Calu3 (cell line): Measurements from ENCODE around the gene CORO1C. TPM values are rescaled to one million over a fixed set of nuclear protein-coding genes. Genes with fewer than 3 reads are reported as not detected.

Source experiments
- BruUV-seq: library from RNA; stranded (reverse); fragments of 400-500 nt; replicated peaks from 2 replicates; lab custom pipeline; 2021; lab: Mats Ljungman, UMichigan
- CTCF ChIA-PET: fragments of 300-600 bp; sonication (Branson Sonifier 250); formaldehyde crosslinking; loops from one replicate; lab custom pipeline; 2022; ENCODE audit warnings: antibody characterized with exemption; lab: Charles Lee
- DNase-seq: peaks from one replicate; pipeline ENCODE4 v3.0.0; 2022
- H3K27ac Mint-ChIP-seq: one replicate; pipeline ENCODE4 v1.8.0; 2022; ENCODE audit warnings: mixed read lengths; ENCODE audit not compliant: unreplicated experiment
- H3K27me3 Mint-ChIP-seq: one replicate; pipeline ENCODE4 v1.8.0; 2022; ENCODE audit warnings: mixed read lengths; ENCODE audit not compliant: unreplicated experiment
- H3K36me3 Mint-ChIP-seq: one replicate; pipeline ENCODE4 v1.8.0; 2022; ENCODE audit warnings: mild to moderate bottlenecking, moderate library complexity, mixed read lengths; ENCODE audit not compliant: insufficient read depth, unreplicated experiment
- H3K4me1 Mint-ChIP-seq: one replicate; pipeline ENCODE4 v1.8.0; 2022; ENCODE audit warnings: mild to moderate bottlenecking, low read depth, mixed read lengths; ENCODE audit not compliant: unreplicated experiment
- H3K4me3 Mint-ChIP-seq: one replicate; pipeline ENCODE4 v1.8.0; 2022; ENCODE audit warnings: mild to moderate bottlenecking, low read depth, moderate library complexity, mixed read lengths; ENCODE audit not compliant: unreplicated experiment
- H3K9me3 Mint-ChIP-seq: one replicate; pipeline ENCODE4 v1.8.0; 2022; ENCODE audit warnings: low read depth, mixed read lengths; ENCODE audit not compliant: unreplicated experiment
- intact Hi-C: fragments of 100-400 bp; cut with micrococcal nuclease; formaldehyde crosslinking; loops from one replicate; pipeline ENCODE4 v1.10.0; 2022; ENCODE audit not compliant: unreplicated experiment
- total RNA-seq: library from RNA; stranded (reverse); gene quantifications from 2 replicates; pipeline ENCODE4 v1.2.3, GENCODE V29; 2022
- TF ChIP-seq, protein P1 (sequence below): fragments of 200-600 bp; IDR thresholded peaks from one replicate; pipeline ENCODE4 v1.8.0; 2022; ENCODE audit warnings: antibody characterized with exemption; ENCODE audit not compliant: unreplicated experiment

The CORO1C gene
- total RNA-seq, 1 experiment from 2014 or later: 252 TPM

DNA sequence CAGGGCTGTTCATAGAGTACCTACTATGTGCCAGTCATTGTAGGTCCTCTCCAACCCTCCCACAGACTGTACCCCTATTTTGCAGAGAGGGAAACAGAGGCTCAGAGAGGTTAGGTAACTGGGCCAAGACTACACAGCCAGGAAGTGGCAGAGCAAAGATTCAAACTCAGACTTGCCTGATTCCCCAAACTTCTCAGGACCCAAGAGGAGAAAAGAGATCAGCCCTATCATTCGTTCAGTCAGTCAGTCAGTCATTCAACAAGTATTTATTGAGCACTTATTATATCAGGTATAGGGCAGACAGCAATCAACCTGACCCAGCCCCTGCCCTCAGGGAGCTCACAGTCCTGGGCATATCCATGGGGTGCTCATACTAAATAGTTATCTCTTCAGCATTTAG is 39.6 kb upstream of the CORO1C start:
- Mint-ChIP-seq H3K4me1 (peaks cover 12% of the 10 kb centered on the region), H3K27ac (no peak overlapping the region), H3K9me3 (no peaks in the 10 kb centered on the region), H3K27me3 (no peaks in the 10 kb centered on the region), H3K36me3 (peaks cover 14% of the 10 kb centered on the region), H3K4me3 (no peak overlapping the region)
- BruUV-seq: no TSS peak
- TF ChIP-seq, protein P1, sequence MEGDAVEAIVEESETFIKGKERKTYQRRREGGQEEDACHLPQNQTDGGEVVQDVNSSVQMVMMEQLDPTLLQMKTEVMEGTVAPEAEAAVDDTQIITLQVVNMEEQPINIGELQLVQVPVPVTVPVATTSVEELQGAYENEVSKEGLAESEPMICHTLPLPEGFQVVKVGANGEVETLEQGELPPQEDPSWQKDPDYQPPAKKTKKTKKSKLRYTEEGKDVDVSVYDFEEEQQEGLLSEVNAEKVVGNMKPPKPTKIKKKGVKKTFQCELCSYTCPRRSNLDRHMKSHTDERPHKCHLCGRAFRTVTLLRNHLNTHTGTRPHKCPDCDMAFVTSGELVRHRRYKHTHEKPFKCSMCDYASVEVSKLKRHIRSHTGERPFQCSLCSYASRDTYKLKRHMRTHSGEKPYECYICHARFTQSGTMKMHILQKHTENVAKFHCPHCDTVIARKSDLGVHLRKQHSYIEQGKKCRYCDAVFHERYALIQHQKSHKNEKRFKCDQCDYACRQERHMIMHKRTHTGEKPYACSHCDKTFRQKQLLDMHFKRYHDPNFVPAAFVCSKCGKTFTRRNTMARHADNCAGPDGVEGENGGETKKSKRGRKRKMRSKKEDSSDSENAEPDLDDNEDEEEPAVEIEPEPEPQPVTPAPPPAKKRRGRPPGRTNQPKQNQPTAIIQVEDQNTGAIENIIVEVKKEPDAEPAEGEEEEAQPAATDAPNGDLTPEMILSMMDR: no peak
- intact Hi-C loops: no loop called here
- no peak for DNase-seq
- CTCF ChIA-PET: no interaction called here

DNA sequence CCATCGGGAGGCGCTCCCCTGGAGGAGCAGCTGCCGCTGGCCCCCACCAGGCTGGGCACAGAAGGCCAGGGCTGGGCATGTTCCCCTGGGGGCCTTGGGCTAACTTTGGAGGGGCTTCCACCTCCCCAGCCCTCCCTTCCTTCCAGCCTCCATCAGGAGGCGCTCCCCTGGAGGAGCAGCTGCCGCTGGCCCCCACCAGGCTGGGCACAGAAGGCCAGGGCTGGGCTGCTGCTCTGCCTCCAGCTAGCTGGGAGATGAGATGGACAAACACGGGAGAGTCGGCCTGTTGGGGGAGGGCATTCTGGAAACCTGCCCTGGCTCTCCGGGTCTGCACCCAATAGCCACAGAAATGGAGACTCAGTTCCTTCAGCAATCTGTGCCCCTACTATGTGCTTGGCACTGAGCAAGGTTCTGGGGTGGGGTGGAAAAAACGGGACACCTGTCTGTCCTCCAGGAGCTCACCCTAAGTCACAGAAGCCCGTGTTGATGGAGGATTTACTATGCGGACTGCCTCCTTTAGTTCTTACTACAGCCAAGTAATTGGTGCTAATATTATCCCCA is 39.0 kb upstream of the CORO1C start:
- no peak overlapping the region for H3K27ac Mint-ChIP-seq

DNA sequence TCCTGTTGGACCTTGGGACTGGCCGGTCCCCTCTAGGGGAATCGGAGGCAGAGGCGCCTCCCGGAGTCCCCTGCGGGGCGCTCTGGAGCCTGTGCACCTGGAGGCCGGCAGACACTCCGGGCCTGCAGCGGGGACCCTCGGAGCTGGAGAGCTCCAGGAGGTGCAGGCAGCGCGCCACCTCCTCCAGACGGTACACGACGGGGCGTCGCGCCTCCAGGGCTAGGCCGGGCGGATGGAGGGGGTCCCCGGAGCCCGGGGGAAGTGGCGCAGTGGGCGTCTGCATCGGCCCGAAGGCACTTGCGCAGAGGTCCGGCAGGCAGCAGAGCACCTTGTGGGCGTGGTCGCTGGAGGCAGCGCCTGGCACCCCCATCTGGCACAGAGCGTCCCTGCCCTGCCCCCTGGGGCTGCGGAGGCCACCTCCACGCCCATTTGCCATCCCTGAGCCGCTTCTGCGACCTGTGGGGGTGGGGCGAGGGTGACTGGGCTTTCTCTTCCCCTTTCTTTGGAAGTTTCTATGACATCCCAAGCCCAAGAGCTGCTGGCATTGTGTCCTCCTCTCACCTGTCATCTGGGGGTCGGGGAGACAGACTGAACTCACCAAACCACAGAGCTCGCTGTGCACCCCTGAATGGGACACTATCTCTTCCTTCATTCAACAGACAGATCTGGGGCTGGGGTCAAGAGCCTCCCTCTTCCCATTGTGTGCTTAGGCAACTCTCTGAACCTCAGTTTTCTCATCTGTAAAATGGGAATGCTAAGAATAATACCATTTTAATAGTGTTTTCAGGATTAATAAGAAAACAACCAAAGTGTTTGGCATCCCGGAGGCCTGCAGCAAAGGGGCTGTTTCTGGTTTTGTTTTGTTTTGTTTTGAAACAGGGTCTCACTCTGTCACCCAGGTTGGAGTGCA is 37.5 kb upstream of the CORO1C start:
- peak overlapping the region; percentile 74 for H3K4me3 Mint-ChIP-seq
- H3K36me3 Mint-ChIP-seq: peaks cover 14% of the 10 kb centered on the region
- H3K27me3 Mint-ChIP-seq: no peaks in the 10 kb centered on the region
- no peaks in the 10 kb centered on the region for H3K9me3 Mint-ChIP-seq
- no TSS peak for BruUV-seq
- TF ChIP-seq, protein P1: no peak
- CTCF ChIA-PET: interaction anchor here (0.6 to 0.9 kb wide), 2 partner anchors 38 to 102 kb away, joined by 3 to 5 read pairs; no protein-coding TSS in a partner anchor
- H3K4me1 Mint-ChIP-seq: peaks cover 7% of the 10 kb centered on the region
- peak; percentile 88 for DNase-seq
- intact Hi-C loops: loop anchor here (2.0 kb wide), 1 partner anchor 38 kb away; the partner anchor contains the start of gene CORO1C
- no peak overlapping the region for H3K27ac Mint-ChIP-seq

More for the DNA sequence above, 39.0 kb upstream of the CORO1C start:
- intact Hi-C loops: no loop called here
- BruUV-seq: no TSS peak
- no peak overlapping the region for H3K4me3 Mint-ChIP-seq
- H3K4me1 Mint-ChIP-seq: peaks cover 12% of the 10 kb centered on the region
- DNase-seq: no peak
- no peaks in the 10 kb centered on the region for H3K27me3 Mint-ChIP-seq
- H3K36me3 Mint-ChIP-seq: peaks cover 14% of the 10 kb centered on the region
- TF ChIP-seq, protein P1: no peak
- no peaks in the 10 kb centered on the region for H3K9me3 Mint-ChIP-seq
- CTCF ChIA-PET: interaction anchor here (0.6 kb wide), 1 partner anchor 78 kb away, joined by 5 read pairs; no protein-coding TSS in a partner anchor

DNA sequence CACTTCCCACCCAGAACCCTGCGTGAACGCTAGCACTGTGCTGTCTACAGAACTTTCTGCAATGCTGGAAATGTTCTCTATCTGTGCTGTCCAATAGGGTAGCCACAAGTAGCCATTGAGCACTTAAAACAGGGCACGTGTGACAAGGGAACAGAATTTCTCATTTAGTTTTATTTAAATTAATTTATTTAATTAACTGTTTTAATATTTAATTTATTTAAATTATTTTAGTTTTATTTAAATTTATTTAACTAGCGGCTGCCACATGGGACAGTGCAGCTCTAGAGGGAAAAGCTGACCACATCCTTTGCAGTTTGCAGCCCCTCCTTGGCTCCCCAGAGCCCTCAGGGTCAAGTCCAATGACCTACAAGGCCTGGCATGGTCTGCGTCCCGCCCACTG is 35.0 kb upstream of the CORO1C start:
- TF ChIP-seq, protein P1: no peak
- CTCF ChIA-PET: interaction anchor here (0.7 kb wide), 1 partner anchor 12 kb away, joined by 3 read pairs; no protein-coding TSS in a partner anchor
- intact Hi-C loops: no loop called here
- no peaks in the 10 kb centered on the region for H3K4me1 Mint-ChIP-seq
- BruUV-seq: no TSS peak
- peaks cover 14% of the 10 kb centered on the region for H3K36me3 Mint-ChIP-seq
- DNase-seq: no peak
- H3K9me3 Mint-ChIP-seq: no peaks in the 10 kb centered on the region
- no peak overlapping the region for H3K27ac Mint-ChIP-seq
- no peak overlapping the region for H3K4me3 Mint-ChIP-seq
- H3K27me3 Mint-ChIP-seq: no peaks in the 10 kb centered on the region
